Neural cell (in vitro differentiated cells): ENCODE results near the gene PHLPP1. TPM values are rescaled to one million over a fixed set of nuclear protein-coding genes. Genes with fewer than 3 reads are reported as not detected.
A peak's percentile ranks its signal among the peaks of the same experiment; 100 is the strongest.

Experiments
- H2AFZ ChIP-seq: fragments of 200-600, 300-800 bp; sonication (generic), shearing (Covaris generic); 2 replicates; pipeline ENCODE4 v1.6.0; 2014; ENCODE audit warnings: low read depth, mild to moderate bottlenecking, antibody characterized with exemption, low read length, moderate library complexity
- H3F3A ChIP-seq: fragments of 200-600 bp; shearing (Covaris generic); 2 replicates; pipeline ENCODE4 v1.6.1; 2016; ENCODE audit warnings: mild to moderate bottlenecking, moderate library complexity, mixed read lengths, antibody characterized with exemption, low read length; ENCODE audit not compliant: insufficient read depth, poor library complexity, severe bottlenecking
- H3K27ac ChIP-seq: fragments of 200-600, 300-800 bp; sonication (generic), shearing (Covaris generic); 2 replicates; pipeline ENCODE4 v1.5.1; 2014; ENCODE audit warnings: mild to moderate bottlenecking, low read length, moderate library complexity
- H3K27me3 ChIP-seq: fragments of 300-800, 200-600 bp; sonication (generic), shearing (Covaris generic); 2 replicates; pipeline ENCODE4 v1.6.0; 2014; ENCODE audit warnings: mild to moderate bottlenecking, low read depth, low read length, moderate library complexity; ENCODE audit not compliant: insufficient read depth
- H3K36me3 ChIP-seq: fragments of 300-800, 200-600 bp; sonication (generic), shearing (Covaris generic); 2 replicates; pipeline ENCODE4 v1.5.1; 2014; ENCODE audit warnings: mild to moderate bottlenecking, antibody characterized with exemption, low read length, moderate library complexity; ENCODE audit not compliant: insufficient read depth
- H3K4me2 ChIP-seq: fragments of 300-800, 200-600 bp; sonication (generic), shearing (Covaris generic); 2 replicates; pipeline ENCODE4 v1.6.0; 2014; ENCODE audit warnings: mild to moderate bottlenecking, low read length
- H3K4me3 ChIP-seq: fragments of 300-800, 200-600 bp; sonication (generic), shearing (Covaris generic); 2 replicates; pipeline ENCODE4 v1.5.1; 2014; ENCODE audit warnings: mild to moderate bottlenecking, low read length, moderate library complexity
- H3K79me2 ChIP-seq: fragments of 200-600 bp; shearing (Covaris generic); replicated peaks from 2 replicates; pipeline ENCODE4 v1.6.0; 2014; ENCODE audit warnings: mild to moderate bottlenecking, low read length, moderate library complexity; ENCODE audit not compliant: insufficient read depth
- H3K9ac ChIP-seq: fragments of 300-800, 200-600 bp; sonication (generic), shearing (Covaris generic); 2 replicates; pipeline ENCODE4 v1.6.1; 2016; ENCODE audit warnings: mild to moderate bottlenecking, low read length, mixed read lengths
- H3K9me2 ChIP-seq: fragments of 200-600 bp; shearing (Covaris generic); 2 replicates; pipeline ENCODE4 v1.6.1; 2016; ENCODE audit warnings: mild to moderate bottlenecking, low read length, mixed read lengths; ENCODE audit not compliant: insufficient read depth
- H3K9me3 ChIP-seq: fragments of 200-600, 300-800 bp; sonication (generic), shearing (Covaris generic); 2 replicates; pipeline ENCODE4 v1.6.1; 2016; ENCODE audit warnings: mild to moderate bottlenecking, mixed run types, low read length, moderate library complexity, mixed read lengths
- H4K20me1 ChIP-seq: fragments of 200-600 bp; shearing (Covaris generic); 2 replicates; pipeline ENCODE4 v1.6.1; 2016; ENCODE audit warnings: mild to moderate bottlenecking, mixed run types; ENCODE audit not compliant: insufficient read depth
- CTCF ChIP-seq: fragments of 450-650 bp; IDR thresholded peaks from 2 replicates; pipeline ENCODE4 v1.5.1; 2014; ENCODE audit warnings: antibody characterized with exemption, mild to moderate bottlenecking, moderate library complexity; ENCODE audit not compliant: poor library complexity, severe bottlenecking
- EP300 ChIP-seq: fragments of 450-650 bp; conservative IDR thresholded peaks from 2 replicates; pipeline ENCODE4 v1.6.1; 2014; ENCODE audit warnings: antibody characterized with exemption, mild to moderate bottlenecking, moderate library complexity; ENCODE audit not compliant: poor library complexity, severe bottlenecking
- EZH2 ChIP-seq: fragments of 200-600, 300-800 bp; shearing (Covaris generic), sonication (generic); IDR thresholded peaks from 2 replicates; pipeline ENCODE4 v1.6.1; 2014; ENCODE audit warnings: antibody characterized with exemption, low read length, borderline replicate concordance, mild to moderate bottlenecking; ENCODE audit not compliant: insufficient read depth, poor library complexity, severe bottlenecking
- MXI1 ChIP-seq: fragments of 450-650 bp; conservative IDR thresholded peaks from 2 replicates; pipeline ENCODE4 v1.6.1; 2014; ENCODE audit warnings: antibody characterized with exemption, mild to moderate bottlenecking; ENCODE audit not compliant: poor library complexity, severe bottlenecking
- POLR2AphosphoS5 ChIP-seq: IDR thresholded peaks from 2 replicates; pipeline ENCODE4 v1.6.1; 2012
- RAD21 ChIP-seq: fragments of 450-650 bp; conservative IDR thresholded peaks from 2 replicates; pipeline ENCODE4 v1.6.1; 2014; ENCODE audit warnings: antibody characterized with exemption, mild to moderate bottlenecking, moderate library complexity
- REST ChIP-seq: IDR thresholded peaks from 2 replicates; pipeline ENCODE4 v1.6.1; 2012; ENCODE audit warnings: borderline replicate concordance
- SMC3 ChIP-seq: fragments of 450-650 bp; conservative IDR thresholded peaks from 2 replicates; pipeline ENCODE4 v1.6.1; 2014; ENCODE audit warnings: antibody characterized with exemption, mild to moderate bottlenecking, moderate library complexity; ENCODE audit not compliant: poor library complexity
- TAF1 ChIP-seq: IDR thresholded peaks from 2 replicates; pipeline ENCODE4 v1.6.1; 2012; ENCODE audit warnings: low read depth
- polyA plus RNA-seq: library from polyadenylated mRNA; depleted of rRNA; stranded (reverse); fragments of >200 nt; gene quantifications from 2 replicates; pipeline ENCODE4 v1.2.3, GENCODE V29; 2014

The PHLPP1 gene
- polyA plus RNA-seq, 1 donor from 2014 or later: 4.5 TPM

GRCh38 chr18:62878305-62878704 lies 163.0 kb downstream of the PHLPP1 start:
- Histone ChIP-seq H3K27me3 (no peaks in the 10 kb centered on the region), H3K9ac (no peak overlapping the region), H3K27ac (no peak overlapping the region), H3K4me2 (no peak overlapping the region), H3K9me2 (no peaks in the 10 kb centered on the region), H3K9me3 (no peaks in the 10 kb centered on the region), H3K4me3 (no peak overlapping the region), H2AFZ (no peak overlapping the region), H3K36me3 (no peaks in the 10 kb centered on the region), H3F3A (no peaks in the 10 kb centered on the region), H4K20me1 (no peaks in the 10 kb centered on the region), H3K79me2 (peaks cover 6% of the 10 kb centered on the region)
- no peak for TF ChIP-seq TAF1
- TF ChIP-seq POLR2AphosphoS5: peak; percentile 59
- peak; percentile 72 for TF ChIP-seq EP300

GRCh38 chr18:62880034-62880433 lies 164.7 kb downstream of the PHLPP1 start:
- no peaks in the 10 kb centered on the region for H3K9me3 ChIP-seq
- H3K27ac ChIP-seq: no peak overlapping the region
- no peak overlapping the region for H2AFZ ChIP-seq
- no peak overlapping the region for H3K4me3 ChIP-seq
- H3F3A ChIP-seq: no peaks in the 10 kb centered on the region
- no peaks in the 10 kb centered on the region for H3K9me2 ChIP-seq
- no peak overlapping the region for H3K4me2 ChIP-seq
- no peaks in the 10 kb centered on the region for H4K20me1 ChIP-seq
- TF ChIP-seq EP300 (no peak), SMC3 (no peak), EZH2 (no peak), MXI1 (no peak), REST (no peak), CTCF (no peak), RAD21 (no peak), POLR2AphosphoS5 (no peak), TAF1 (no peak)
- H3K79me2 ChIP-seq: peaks cover 6% of the 10 kb centered on the region
- H3K27me3 ChIP-seq: no peaks in the 10 kb centered on the region
- H3K9ac ChIP-seq: no peak overlapping the region
- H3K36me3 ChIP-seq: no peaks in the 10 kb centered on the region
